ENCODE measurements around the gene HIF1AN.
"Not testable (repeated sequence)": the region's sequence is repeated elsewhere in the genome, so short reads cannot be mapped to it uniquely, and the experiment has no call there.

HIF1AN gene

GRCh38 chr10:100567826-100568225 is 32.1 kb downstream of the HIF1AN start:
- no peak for FAIRE-seq

- no peak for FAIRE-seq
These were observed 33.2 kb downstream of the HIF1AN start for GRCh38 chr10:100568912-100569311.

DNA sequence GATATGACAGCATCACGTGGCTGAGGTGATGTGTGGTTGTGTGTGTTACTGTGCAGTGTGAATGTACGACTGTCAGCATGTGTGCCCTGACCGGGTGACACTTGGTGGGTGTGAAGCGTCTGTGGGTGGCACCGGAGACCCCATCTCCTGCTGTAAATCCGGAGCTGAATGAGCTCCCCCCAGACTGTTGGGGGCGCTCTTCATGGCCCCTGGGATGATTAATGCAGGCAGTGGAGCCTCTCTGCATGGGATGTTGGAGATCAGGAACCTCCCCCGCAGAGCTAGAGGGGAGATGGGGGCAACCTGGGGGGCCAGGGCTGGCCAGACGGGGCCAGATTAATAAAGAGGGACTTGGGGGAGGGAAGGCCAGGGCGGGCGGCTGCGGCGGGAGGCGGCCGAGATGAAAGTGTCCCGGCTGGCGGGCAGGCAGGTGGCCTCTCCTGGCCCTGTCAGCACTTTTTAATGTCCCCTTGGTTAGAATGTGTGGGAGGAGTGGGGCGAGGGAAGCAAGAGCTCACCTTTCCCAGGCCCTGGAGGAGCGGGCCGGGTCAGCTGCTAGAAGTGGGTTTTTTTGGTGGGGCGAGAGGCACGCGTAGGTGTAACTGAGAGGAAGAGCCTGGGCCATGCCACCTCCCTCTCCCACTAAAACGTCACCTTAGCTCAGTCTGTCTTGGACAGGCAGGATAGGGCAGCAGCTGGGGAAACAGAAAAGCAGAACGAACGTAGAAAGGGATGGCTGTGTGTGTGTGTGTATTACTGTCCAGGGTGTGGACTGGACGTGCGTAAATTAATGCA is 34.1 kb downstream of the HIF1AN start:
- FAIRE-seq = no peak

DNA sequence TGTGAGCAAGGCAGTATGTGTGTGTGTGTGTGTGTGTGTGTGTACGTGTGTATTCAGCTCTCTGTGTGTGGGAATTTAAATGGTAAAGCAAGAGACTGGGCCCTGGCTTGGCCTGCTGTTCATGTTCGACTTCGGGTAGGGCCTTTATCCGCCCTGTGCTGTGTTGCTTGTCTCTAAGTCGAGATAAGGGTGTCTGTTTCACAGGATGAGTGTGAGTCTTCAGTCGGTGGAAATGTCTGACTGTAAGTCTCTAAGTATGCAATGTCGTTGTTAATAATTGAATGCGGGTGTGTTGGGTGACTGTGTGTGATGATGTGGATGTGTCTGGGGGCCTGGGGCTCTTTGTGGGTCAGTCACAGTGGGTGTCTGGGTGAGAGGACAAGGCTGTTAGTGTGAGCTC is 34.8 kb downstream of the HIF1AN start:
- FAIRE-seq = no peak

DNA sequence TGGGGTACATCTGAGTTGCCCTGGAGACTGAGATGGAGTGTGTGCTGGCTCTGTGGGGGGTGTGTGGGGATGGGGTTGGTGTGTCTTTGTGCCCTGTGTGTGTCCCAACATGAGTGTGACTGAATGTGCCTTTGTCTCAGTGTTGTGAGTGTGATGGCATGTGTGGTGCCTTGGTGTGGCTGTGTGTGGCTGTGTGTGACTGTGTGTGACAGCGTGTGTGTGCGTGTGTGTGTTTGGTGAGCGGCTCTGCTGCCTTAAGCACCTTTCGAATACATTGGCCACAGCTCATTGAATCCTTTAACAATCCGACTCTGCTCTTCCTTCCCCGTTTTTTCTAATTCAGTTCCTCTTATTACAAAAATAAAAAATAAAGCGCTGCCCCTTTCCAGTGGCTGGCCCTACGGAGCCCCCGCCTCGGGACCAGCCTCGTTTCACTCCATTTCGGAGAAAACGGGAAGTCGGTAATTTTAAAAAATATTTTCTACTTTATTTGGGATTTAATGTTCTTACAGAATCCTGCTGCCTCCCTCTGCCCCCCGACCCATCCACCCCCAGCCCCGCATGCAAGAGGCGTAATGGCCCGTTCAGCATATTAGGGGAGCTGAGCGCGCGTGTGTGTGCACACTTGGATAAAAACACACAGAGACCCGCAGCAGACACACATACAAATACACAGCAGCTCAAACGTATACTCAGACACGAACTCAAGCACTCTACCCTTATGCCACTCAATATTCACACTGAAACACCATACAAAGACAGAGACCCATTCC is 35.5 kb downstream of the HIF1AN start:
- no peak for FAIRE-seq

DNA sequence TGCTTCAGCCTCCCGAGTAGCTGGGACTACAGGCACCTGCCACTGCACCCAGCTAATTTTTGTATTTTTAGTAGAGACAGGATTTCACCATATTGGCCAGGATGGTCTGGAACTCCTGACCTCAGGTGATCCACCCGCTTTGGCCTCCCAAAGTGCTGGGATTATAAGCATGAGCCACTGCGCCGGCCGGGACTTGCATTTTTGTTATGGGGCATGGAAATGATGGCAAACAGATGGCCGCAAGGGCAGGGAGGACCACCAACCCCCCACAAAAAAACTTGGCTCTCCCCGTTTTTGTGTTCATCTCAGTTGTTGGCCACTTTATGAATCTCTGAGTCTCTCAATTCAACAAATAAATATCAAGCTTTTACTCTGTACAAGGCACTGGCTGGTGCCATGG is 39.4 kb downstream of the HIF1AN start:
- FAIRE-seq = not testable (repeated sequence)

- FAIRE-seq = no peak
These were observed 40.0 kb downstream of the HIF1AN start for GRCh38 chr10:100575585-100576281.

GRCh38 chr10:100576282-100576635 is 40.5 kb downstream of the HIF1AN start:
- no peak for FAIRE-seq

DNA sequence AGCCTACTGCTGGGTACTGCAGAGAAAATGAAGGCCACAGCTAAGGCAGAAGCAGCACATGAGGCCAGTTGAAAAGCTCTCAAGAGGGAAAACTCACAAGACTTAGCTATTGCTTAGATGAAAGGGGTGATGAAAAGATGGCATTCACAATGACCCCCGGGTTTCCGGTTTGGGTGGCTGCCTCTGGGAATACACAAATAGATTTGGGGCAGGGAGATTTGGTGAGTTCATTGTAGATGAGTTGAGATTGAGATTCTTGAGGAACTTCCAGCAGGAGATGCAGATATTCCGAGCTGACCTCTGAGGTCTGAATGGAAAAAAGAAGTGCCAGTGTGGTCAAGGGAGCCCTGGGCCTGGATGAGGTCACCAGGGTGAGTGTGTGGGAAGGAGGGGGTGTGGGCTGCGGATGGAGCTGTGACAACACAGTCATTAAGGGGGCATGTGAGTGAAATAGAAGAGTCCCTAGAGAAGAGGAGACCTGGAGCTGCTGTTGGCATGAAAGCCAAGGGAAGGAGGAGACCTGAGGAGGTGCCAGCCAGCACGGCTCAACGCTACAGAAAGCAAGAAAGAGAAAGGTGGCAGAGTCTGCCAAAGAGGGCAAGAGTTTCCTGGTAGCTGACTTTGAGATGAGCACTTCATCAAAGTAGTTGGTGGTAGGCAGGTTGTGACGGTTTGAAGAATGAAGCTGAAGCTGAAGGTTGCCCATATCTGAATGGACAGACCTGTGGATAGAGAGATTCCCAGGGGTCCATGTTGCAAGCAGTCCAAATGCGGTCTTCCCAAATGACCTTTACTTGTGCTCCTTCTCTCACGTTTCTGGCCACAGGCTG is 43.7 kb downstream of the HIF1AN start:
- no peak for FAIRE-seq

DNA sequence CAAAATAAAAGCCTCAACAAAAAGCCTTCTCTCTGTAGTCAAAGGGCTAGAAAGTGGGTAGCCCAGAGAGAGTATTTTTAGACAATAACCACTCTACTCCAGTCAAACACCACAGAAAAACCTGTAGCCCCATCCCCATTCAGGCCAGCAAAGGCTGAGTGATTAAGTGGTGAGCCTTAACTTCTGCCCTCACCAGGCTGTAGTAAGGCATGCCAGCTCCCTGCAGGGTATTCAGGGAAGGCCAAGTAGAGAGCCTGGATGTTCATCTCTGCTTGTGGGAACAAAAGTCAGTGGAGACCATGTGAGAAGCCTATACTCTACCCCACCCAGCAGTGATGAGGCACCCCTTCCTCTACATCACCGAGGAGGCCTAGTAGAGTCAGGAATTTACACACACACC is 51.2 kb downstream of the HIF1AN start:
- no peak for FAIRE-seq

GRCh38 chr10:100598166-100598565 is 62.4 kb downstream of the HIF1AN start:
- no peak for FAIRE-seq

- no peak for FAIRE-seq
These were observed 64.5 kb downstream of the HIF1AN start for GRCh38 chr10:100600218-100600617.

GRCh38 chr10:100607439-100607838 is 71.7 kb downstream of the HIF1AN start:
- no peak for FAIRE-seq

Measured in TTC549 (cell line).